Mucosa of descending colon (tissue), 3 donors: ENCODE measurements around the gene KNTC1. TPM values are rescaled to one million over a fixed set of nuclear protein-coding genes. Genes with fewer than 3 reads are reported as not detected.
"Not testable (repeated sequence)": the region's sequence is repeated elsewhere in the genome, so short reads cannot be mapped to it uniquely, and the experiment has no call there.

Experiments
- ATAC-seq: fragments of 200-7000 bp; cut with Tn5 transposase; one replicate; pipeline ENCODE4 v1.9.1; 2020; ENCODE audit warnings: mild to moderate bottlenecking, moderate library complexity
- DNase-seq, 3 donors: peaks; one replicate each; pipeline ENCODE4 v3.0.0-alpha.2; 2020
- H3K36me3 ChIP-seq: fragments of 200-600 bp; one replicate; pipeline ENCODE4 v1.8.0; 2021; ENCODE audit warnings: low read depth, mild to moderate bottlenecking
- H3K4me1 ChIP-seq: fragments of 200-600 bp; one replicate; pipeline ENCODE4 v1.8.0; 2021; ENCODE audit warnings: low read depth, mild to moderate bottlenecking
- H3K4me3 ChIP-seq: fragments of 200-600 bp; one replicate; pipeline ENCODE4 v1.8.0; 2021; ENCODE audit warnings: mild to moderate bottlenecking
- H3K9me3 ChIP-seq: fragments of 200-600 bp; one replicate; pipeline ENCODE4 v1.8.0; 2021; ENCODE audit warnings: mild to moderate bottlenecking
- CTCF ChIP-seq: fragments of 200-600 bp; IDR thresholded peaks from one replicate; pipeline ENCODE4 v1.8.0; 2022; ENCODE audit warnings: antibody characterized with exemption, mild to moderate bottlenecking
- intact Hi-C, 2 donors: fragments of 100-400 bp; cut with DNase I in 1 of 2; cut with micrococcal nuclease in 1 of 2; formaldehyde crosslinking; loops; one replicate each; pipeline versions ENCODE4 v1.11.0 to v1.11.1; 2022; cut with DNase I, micrococcal nuclease
- total RNA-seq, 3 donors: library from RNA; stranded (reverse); fragmentation: NEBNext Ultra II Directional in 2 of 3; extraction: Animal tissue kit (Norgen Biotek cat#: 25700) in 2 of 3; gene quantifications; one replicate each; pipeline versions ENCODE4 v1.2.1 to v1.2.4, GENCODE V29; 2021 to 2023
- donor health status: DM: no; HTN: no; CAD: no; lungs with moderate emphysema.
- donor health status: DM: no; HTN: no; CAD: no.
- donor health status: DM: no; HTN: yes; CAD: no.

Gene KNTC1
- total RNA-seq, 3 donors from 2014 or later = 11.4 to 28.3 (median 16.2) TPM

GRCh38 chr12:122558745-122559641 is 31.9 kb downstream of the KNTC1 start:
- no peaks in the 10 kb centered on the region for H3K9me3 ChIP-seq
- DNase-seq = no peak
- no peaks in the 10 kb centered on the region for H3K36me3 ChIP-seq
- H3K4me3 ChIP-seq = no peak overlapping the region
- H3K4me1 ChIP-seq = no peaks in the 10 kb centered on the region
- TF ChIP-seq CTCF = no peak
- intact Hi-C loops = no loop called here
- no peak for ATAC-seq

- ATAC-seq (no peak), DNase-seq (no peak)
- Histone ChIP-seq H3K4me3 (no peak overlapping the region), H3K4me1 (no peaks in the 10 kb centered on the region), H3K36me3 (no peaks in the 10 kb centered on the region), H3K9me3 (no peaks in the 10 kb centered on the region)
- TF ChIP-seq CTCF = no peak
- intact Hi-C loops = no loop called here
Measured at GRCh38 chr12:122560138-122560537, 33.1 kb downstream of the KNTC1 start.

GRCh38 chr12:122563361-122563760 is 36.3 kb downstream of the KNTC1 start:
- intact Hi-C loops = no loop called here
- H3K4me3 ChIP-seq = no peak overlapping the region
- DNase-seq = no peak
- TF ChIP-seq CTCF = no peak
- no peaks in the 10 kb centered on the region for H3K36me3 ChIP-seq
- ATAC-seq = no peak
- no peaks in the 10 kb centered on the region for H3K4me1 ChIP-seq
- no peaks in the 10 kb centered on the region for H3K9me3 ChIP-seq

GRCh38 chr12:122566816-122567215 is 39.8 kb downstream of the KNTC1 start:
- ATAC-seq, DNase-seq, intact Hi-C loops, H3K4me1 ChIP-seq, H3K9me3 ChIP-seq, H3K36me3 ChIP-seq, H3K4me3 ChIP-seq: not testable (repeated sequence)

GRCh38 chr12:122569288-122569687 is 42.2 kb downstream of the KNTC1 start:
- TF ChIP-seq CTCF = no peak
- ATAC-seq (no peak), DNase-seq (no peak)
- intact Hi-C loops = no loop called here
- H3K4me3 ChIP-seq = no peak overlapping the region
- H3K4me1 ChIP-seq = no peaks in the 10 kb centered on the region
- H3K36me3 ChIP-seq = no peaks in the 10 kb centered on the region
- no peaks in the 10 kb centered on the region for H3K9me3 ChIP-seq

GRCh38 chr12:122570006-122570405 is 43.0 kb downstream of the KNTC1 start:
- H3K4me1 ChIP-seq, H3K4me3 ChIP-seq, DNase-seq, ATAC-seq, H3K9me3 ChIP-seq, H3K36me3 ChIP-seq, intact Hi-C loops: not testable (repeated sequence)
